NCI-H2081 (cell line): ENCODE measurements around the gene ATXN2.
"Not testable (repeated sequence)": the region's sequence is repeated elsewhere in the genome, so short reads cannot be mapped to it uniquely, and the experiment has no call there.

Source experiments
- DNase-seq, 2 experiments: peaks; one replicate each; lab custom pipeline; 2025; lab: John Stamatoyannopoulos, UW

Gene ATXN2

GRCh38 chr12:111598637-111599452 is at the start of gene ATXN2:
TSS of gene ATXN2 (minus strand) at chr12:111599315. CDS start at chr12:111599034, 281 bp downstream.
- DNase-seq: peak in 1 of 2 experiments; percentile 76

GRCh38 chr12:111645433-111645832 is 46.3 kb upstream of the ATXN2 start:
- no peak for DNase-seq

GRCh38 chr12:111643427-111643826 is 44.3 kb upstream of the ATXN2 start:
- peak; percentile 13 to 65 for DNase-seq

GRCh38 chr12:111642681-111643426 is 43.7 kb upstream of the ATXN2 start:
- no peak for DNase-seq

GRCh38 chr12:111640506-111640905 is 41.4 kb upstream of the ATXN2 start:
- no peak for DNase-seq

GRCh38 chr12:111638556-111638955 is 39.4 kb upstream of the ATXN2 start:
- no peak for DNase-seq

GRCh38 chr12:111636209-111636945 is 37.3 kb upstream of the ATXN2 start:
- no peak for DNase-seq

- no peak for DNase-seq
These were observed 36.4 kb upstream of the ATXN2 start for GRCh38 chr12:111635524-111635923.

- no peak for DNase-seq
These were observed 29.6 kb upstream of the ATXN2 start for GRCh38 chr12:111628505-111629260.

GRCh38 chr12:111626230-111626629 is 27.1 kb upstream of the ATXN2 start:
- no peak for DNase-seq

GRCh38 chr12:111624540-111624939 is 25.4 kb upstream of the ATXN2 start:
- no peak for DNase-seq

- not testable (repeated sequence) for DNase-seq
These were observed 18.7 kb upstream of the ATXN2 start for GRCh38 chr12:111617841-111618240.

GRCh38 chr12:111616177-111616623 is 17.1 kb upstream of the ATXN2 start:
- no peak for DNase-seq

GRCh38 chr12:111607239-111607638 is 8.1 kb upstream of the ATXN2 start:
- DNase-seq: no peak

- no peak for DNase-seq
These were observed 7.7 kb upstream of the ATXN2 start for GRCh38 chr12:111606767-111607230.

GRCh38 chr12:111605911-111606766 is 7.0 kb upstream of the ATXN2 start:
- DNase-seq: no peak

GRCh38 chr12:111602857-111603256 is 3.7 kb upstream of the ATXN2 start:
- not testable (repeated sequence) for DNase-seq

- DNase-seq: no peak
These were observed 3.2 kb upstream of the ATXN2 start for GRCh38 chr12:111602348-111602747.

- not testable (repeated sequence) for DNase-seq
These were observed 1.9 kb upstream of the ATXN2 start for GRCh38 chr12:111600986-111601385.

GRCh38 chr12:111600205-111600642 is 1.1 kb upstream of the ATXN2 start:
- DNase-seq: no peak
